Cardiac septum (tissue), 1 donor: ENCODE data around the gene MAML3. TPM values are rescaled to one million over a fixed set of nuclear protein-coding genes. Genes with fewer than 3 reads are reported as not detected.

Source experiments
- DNase-seq: peaks from one replicate; pipeline ENCODE4 v3.0.0-alpha.2; 2020; ENCODE audit warnings: low spot score
- intact Hi-C: fragments of 100-400 bp; cut with DNase I; formaldehyde crosslinking; loops from one replicate; pipeline ENCODE4 v1.14.0; 2022
- long read RNA-seq: library from polyadenylated mRNA; unstranded; transcript quantifications from one replicate; pipeline ENCODE4 v2.0.0, GENCODE V29; 2021
- total RNA-seq: library from RNA; stranded (reverse); fragmentation: NEBNext Ultra II Directional; extraction: Animal tissue kit (Norgen Biotek cat#: 25700); gene quantifications from one replicate; pipeline ENCODE4 v1.2.1, GENCODE V29; 2021
- donor health status: DM: no; HTN: no; CAD: no.

MAML3 gene
- total RNA-seq = 4.1 TPM
- long read RNA-seq, partial matches to known transcripts = 2 of 7 reads
- long read RNA-seq, other reads (novel, unspliced or antisense) = 5 of 7 reads

DNA sequence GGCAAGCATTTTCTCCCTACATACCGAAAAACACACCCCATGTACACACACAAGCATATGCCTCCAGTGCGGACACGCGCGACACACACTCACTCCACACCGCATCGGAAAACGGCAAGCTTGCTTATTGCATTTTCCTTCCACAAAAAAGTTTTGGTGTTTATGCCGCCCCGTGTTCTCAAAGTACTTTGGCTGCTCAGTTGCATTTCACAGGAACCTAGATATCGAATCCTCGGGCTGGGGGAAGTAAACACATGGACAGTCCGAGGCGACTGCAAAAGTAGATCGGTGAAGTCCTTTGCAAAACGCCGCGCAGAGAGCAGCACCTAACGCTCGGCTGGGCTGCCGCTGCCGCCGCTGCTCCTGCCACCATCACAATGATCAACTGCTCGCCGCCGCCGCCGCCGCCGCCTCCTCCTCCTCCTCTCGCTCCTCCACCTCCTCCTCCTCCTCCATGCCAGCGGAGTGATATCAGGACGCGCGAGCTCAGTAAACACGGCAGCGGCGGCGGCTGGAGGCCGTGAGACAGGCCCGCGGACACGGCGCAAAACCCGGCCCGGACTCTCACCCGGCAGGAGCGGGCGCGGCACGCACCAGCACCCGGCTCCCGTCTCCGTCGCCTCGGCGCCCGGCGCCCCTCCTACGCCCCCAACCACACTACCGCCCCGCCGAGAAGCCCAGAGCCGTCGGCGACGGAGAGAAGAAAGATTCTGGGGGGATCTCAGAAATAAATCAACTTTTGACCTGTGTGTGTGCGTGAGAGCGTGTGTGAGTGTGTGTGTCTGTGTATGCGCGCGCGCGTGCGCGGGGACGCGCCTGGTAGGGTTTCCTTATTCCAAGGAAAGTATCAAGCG is at the start of gene MAML3:
Gene MAML3, minus strand, starts transcription at position 467 of the 854 bp plus-strand sequence. CDS start 857 bp downstream, outside the sequence.
- DNase-seq = peak; percentile 96
- intact Hi-C loops = loop anchor here (1.0 to 5.0 kb wide), 6 partner anchors 83 to 337 kb away; no protein-coding TSS in a partner anchor

DNA sequence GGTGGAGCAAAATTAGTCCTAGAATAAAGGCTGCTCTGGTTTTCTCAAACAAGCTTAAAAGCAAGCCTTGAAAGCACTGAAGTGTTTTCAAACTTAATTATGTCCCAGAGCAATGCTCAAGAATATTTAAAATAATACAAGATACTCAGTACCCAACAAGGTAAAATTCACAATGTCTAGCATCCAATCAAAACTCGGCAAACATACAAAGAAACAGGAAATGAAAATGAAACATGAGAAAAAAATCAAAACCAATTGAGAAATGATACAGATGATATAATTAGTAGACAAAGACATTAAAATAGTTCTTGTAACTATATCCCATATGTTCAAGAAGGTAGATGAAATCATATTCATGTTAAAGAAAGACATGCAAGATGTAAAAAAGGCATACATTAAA is 45.0 kb upstream of the MAML3 start:
- DNase-seq = no peak
- intact Hi-C loops = no loop called here

DNA sequence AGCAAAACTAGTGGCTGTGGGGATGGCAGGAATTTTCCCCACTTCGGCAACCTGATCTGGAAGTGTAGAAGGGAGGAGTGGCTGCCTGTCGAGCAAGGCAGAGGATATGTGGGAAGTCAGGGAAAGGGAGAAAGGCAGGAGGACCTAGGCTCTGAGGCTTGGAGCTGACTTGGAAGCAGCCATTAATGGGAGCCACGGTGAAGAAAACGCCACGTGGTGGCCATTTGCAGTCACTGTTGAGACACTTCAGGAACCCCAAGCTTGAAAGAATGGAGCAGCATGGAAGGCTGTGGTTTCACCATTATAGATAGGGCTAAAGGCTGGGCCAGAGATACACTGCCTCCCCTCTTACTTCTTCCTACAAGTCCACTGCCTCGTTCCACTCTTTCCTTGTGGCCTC is 41.8 kb upstream of the MAML3 start:
- intact Hi-C loops = no loop called here
- DNase-seq = no peak

DNA sequence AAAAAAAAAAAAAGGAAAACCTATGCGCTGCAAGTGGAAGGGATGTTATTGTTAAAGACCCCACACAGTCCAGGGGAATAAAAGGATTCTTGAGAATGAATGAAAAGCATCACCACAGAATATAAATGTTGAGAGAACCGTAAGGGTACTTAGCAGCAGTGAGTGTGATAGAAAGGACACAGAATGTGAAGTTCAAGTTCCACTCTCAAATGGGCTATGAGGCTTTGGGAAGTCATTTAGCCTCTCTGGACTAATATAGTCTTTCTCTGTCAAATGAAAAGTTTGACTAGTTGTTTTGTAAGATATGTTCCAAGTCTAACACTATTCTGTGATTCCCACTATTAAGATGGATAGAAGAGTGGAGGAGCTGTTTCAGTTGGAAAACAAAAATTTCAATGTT is 35.8 kb upstream of the MAML3 start:
- DNase-seq = no peak
- intact Hi-C loops = no loop called here

DNA sequence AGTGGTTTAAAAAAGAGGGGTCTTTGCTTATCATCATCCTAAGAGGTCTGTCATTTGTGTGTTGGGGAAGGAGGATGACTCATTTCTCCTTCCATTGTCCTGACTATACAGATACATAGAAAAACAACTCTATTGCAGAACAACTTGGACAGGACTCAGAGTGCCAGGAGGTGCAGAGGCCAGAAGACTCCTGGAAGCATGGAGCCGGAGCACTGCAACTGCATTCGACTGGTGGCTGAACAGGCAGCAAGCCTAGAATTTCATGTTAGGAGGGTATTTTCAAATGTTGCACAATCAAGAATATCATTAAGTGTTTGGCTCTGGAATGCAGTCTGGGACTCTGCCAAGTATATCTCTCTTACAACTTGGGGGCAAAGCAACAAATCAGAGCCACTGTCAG is 35.0 kb upstream of the MAML3 start:
- no peak for DNase-seq
- intact Hi-C loops = no loop called here

DNA sequence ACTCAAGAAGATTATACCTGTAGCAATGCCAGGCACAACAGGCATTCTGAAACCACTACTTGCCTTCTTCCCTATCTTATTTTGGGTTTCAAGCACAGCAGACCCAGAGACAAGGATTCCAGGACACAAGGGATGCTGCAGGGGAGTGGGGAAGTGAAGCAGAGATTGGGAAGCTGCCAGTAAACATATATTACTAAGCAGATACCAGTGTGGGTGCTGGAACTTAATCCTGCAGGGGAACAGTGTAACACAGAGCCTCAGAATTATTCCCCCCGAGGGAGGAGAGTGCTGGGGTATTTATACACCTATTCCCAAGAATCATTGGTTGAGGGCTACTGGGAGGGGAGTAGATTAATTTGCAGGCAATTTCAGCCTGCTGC is 33.3 kb upstream of the MAML3 start:
- intact Hi-C loops = no loop called here

DNA sequence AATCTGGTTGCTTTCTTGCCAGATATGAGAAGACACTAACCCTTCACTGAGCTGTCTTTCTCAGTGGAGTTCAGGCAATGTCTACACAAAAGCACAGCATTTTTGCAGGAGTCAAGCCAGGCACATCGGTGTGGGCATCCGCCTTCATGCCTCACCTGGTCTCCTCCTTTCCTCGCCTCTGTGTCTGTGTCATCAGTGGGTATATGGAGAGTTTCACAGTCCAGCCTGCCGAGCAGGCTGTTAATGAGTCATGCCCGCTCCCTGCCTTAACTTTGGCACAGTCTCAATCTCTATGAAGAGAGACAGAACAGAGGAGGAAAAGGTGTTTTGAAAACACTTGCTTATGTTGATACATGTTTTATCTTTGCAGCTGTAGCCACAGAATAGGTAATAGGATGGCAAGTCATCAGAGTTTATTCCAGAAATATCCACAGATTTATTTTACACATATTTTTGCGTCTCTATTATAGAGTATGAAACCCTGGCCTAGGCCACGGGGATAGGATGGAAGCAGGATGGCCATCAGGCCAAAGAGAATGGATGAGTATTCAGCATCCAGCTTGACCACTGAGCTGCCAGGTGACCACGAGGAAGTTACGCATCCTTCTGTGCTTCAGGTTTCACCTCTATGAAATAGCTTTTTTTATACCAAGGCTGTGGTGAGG is 32.8 kb upstream of the MAML3 start:
- DNase-seq = no peak
- intact Hi-C loops = no loop called here

More for the DNA sequence above, 33.3 kb upstream of the MAML3 start:
- no peak for DNase-seq

DNA sequence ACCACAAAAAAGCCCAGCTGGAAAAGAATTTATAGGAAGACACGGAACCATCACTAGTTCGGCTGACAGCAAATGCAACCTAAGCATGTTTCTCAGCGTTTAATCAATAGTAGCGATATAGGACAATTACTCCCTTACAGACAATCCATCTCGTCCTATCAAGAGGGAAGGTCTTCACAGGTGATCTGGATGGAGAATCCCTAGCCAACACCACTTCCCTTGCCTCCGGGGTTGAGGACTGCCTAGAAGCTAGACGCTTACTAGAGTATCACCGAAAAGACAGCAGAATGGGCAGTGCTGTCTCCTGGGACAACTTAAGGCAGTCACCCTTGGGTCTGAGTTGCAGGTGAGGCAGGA is 32.1 kb upstream of the MAML3 start:
- DNase-seq = no peak
- intact Hi-C loops = no loop called here

DNA sequence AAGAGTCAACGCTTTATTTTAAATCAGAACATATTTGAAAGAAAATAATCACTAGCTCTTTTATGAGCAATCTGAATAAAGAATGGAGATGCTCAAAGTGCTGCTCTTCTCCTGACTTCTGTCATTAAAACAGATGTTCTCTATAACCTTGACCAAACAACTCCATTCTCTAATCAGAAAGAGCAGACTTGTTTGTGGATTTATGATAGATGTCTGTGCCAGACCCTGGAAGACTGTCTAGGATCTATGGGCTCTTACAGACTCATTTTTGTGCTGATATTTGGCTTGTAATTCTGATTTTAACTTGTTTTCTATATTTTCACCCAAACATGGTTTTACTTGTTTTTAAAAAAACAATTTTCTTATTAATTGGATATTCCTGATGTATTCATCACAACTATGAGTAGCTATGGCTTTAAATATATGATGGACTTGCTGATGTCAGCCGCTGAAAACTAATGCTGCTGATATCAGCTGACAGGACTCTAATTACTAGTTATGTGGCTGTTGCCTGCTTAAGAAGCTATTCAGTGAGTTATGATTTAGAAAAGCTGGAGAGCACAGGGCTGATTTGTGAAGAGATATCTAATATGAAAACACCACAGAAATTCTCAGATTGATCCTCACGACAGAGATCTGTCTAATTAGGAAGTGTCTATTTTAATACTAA is 31.6 kb upstream of the MAML3 start:
- DNase-seq = no peak
- intact Hi-C loops = no loop called here

DNA sequence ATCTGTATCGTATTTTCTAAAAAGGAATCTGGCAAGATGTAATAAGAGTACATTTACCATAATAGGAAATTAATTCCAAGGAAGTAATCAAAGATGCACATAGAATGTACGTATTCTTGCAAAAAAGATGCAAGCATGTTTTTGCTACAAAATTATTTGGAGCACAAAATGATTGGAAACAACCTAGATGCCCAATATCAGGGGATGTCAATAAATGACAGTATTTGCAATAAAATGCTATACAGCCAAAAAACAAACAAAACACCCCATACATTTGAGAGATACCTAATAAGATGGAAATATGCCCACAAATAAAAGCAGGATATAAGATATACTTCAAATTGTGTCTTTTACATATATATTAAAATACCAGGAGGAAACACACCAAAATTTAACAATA is 29.3 kb upstream of the MAML3 start:
- intact Hi-C loops = no loop called here
- DNase-seq = no peak

DNA sequence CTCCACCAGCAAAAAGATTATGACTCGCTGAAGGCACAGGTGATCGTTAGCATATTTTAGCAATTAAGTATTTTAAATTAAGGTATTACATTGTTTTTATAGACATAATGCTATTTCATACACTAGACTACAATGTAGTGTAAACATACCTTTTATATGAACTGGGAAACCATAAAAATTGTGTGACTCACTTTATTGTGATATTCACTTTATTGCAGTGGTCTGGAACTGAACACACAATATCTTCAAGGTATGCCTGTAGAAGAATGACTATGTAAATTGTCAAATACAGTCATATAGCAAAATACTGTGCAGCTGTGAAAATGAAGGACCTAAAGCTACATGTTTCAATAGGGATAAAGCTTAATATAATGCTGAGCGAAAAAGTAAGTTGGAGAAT is 26.6 kb upstream of the MAML3 start:
- intact Hi-C loops = no loop called here
- DNase-seq = no peak

DNA sequence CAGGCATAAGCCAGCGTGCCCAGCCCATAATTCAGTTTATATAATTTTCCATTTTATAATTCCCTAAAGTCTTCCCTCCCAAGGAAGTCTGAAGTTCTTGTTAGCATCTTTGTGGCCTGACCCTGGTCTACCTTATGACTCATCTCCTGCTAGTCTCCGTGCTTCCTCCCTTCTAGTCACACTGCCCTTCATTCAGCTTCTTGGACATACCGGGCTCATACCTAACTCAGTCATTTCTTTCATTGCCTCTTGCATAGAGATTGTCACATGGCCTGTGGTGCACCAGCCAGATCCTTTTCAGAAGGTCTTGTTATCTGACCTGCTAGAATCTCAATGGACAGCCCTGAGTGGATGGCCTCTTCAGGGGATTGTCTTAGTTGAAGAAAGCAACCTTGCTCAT is 22.8 kb upstream of the MAML3 start:
- intact Hi-C loops = no loop called here
- no peak for DNase-seq

DNA sequence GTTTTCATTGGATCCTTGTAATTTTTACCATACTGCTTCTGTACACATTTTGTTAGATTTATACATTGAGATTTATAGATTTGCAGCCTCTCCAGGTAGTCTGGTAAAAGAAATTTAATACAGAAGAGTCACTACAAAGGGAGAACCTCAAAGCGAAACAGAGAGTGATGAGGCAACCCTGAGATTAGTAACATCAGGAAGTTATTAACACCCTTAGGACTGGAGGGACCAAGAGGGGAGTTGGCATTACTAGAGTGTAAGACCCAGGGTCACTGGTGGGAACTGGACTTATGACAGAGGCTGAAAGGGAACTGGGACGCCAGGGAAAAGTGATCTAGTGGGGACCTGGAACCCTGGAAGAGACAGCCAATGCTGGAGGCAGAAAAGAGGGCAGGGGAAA is 20.6 kb upstream of the MAML3 start:
- intact Hi-C loops = no loop called here
- no peak for DNase-seq

DNA sequence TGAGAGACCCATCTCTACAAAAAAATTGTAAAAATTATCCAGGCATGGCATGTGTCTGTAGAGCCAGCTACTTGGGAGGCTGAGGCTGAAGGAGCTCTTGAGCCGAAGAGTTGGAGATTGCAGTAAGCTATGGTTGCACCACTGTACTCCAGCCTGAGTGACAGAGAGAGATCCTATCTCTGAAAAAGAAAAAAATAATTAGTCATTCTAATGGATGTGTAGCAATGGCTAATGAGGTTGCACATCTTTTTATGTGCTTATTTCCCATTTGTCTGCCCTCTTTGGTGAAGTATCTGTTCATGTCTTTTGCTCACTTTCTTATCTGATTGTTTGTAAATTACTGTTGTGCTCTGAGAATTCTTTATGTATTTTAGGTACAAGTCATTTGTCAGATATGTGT is 19.0 kb upstream of the MAML3 start:
- DNase-seq = no peak
- intact Hi-C loops = no loop called here

DNA sequence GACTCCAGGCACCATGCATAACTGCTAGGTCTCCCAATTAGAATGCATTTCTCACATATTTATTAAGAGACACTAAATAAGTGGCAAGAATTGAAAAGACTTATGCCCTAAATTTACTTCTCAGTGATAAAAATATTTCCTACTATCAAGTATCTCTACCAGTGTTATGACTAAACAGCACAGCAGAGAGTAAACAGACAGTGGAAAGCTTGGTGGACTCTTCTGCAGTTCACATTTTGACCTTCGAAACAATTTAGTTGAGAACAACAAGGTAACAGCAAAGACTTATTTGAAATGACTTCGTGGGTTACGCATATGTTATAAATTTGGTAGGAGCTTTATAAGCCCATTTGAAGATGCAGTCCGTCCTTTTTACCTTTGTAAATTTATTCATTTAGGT is 16.3 kb upstream of the MAML3 start:
- intact Hi-C loops = no loop called here
- DNase-seq = no peak

DNA sequence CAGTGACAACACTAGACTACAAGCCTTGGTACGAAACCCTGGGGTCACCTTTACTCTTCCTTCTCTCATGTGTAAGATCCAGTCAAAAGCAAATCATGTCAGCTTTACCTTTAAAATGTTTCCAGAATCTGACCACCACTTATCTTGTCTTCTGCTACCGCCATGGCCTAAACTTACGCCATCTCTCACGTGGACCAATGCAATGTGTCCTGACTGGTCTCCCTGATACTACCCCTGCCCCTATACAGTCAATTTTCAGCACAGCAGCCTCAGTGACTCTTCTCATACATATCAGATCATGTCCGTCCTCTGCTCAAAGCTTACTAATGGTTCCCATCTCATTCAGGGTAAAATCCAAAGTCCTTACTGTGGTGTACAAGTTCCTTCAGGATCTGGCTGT is 15.0 kb upstream of the MAML3 start:
- intact Hi-C loops = no loop called here
- no peak for DNase-seq

DNA sequence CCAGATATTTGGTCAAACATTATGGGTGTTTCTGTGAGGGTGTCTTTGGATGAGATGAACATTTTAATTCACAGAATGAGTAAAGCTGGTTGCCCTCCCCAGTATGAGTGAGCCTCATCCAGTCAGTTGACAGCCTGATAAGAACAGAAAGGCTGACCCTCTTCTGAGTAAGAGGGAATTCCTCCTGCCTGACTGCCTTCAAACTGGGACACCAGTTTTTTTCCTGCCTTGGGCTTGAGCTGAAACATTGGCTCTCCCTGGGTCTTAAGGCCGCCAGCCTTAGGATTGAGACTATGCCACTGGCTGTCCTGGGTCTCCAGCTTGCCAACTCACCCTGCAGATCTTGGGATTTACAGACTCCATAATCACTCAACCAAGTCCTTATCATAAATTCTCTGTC is 14.5 kb upstream of the MAML3 start:
- DNase-seq = no peak
- intact Hi-C loops = no loop called here

DNA sequence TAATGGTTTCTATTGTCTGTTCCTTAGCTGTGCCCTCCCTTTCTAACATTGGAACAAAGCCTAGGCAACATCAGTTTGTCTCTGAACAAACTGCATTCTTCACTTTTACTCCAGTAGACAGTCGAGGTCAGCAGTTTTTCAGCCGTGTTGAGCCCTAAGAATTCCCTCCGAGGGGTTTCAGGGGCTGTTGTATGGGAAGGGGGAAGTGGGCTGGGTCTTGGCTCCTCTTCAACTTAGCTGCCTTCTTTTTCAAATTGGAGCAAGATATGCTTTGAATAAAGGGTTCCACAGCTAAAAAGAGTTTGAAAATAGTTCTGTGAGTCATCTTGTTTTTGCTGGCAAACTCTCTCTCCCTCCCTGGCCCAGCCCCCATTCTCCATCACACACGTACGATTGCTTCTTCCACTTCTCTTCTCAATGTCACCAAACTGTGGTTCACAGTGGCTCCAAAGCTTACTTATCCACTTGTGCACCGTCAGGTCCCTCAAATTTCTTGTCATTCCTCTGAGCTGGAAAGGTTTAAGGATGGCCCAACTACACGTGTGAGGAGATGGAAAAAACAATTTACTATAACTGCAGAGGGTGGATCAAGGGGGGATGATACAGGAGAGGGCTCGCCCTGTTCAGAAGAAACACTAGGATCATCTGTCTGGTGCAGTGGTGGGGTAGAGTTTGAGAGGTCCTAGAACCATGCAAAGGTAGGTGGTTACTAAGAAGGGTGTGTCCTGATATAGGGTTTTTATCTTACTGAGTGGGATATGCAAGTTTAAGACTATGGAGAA is 9.2 kb upstream of the MAML3 start:
- DNase-seq = no peak
- intact Hi-C loops = no loop called here

DNA sequence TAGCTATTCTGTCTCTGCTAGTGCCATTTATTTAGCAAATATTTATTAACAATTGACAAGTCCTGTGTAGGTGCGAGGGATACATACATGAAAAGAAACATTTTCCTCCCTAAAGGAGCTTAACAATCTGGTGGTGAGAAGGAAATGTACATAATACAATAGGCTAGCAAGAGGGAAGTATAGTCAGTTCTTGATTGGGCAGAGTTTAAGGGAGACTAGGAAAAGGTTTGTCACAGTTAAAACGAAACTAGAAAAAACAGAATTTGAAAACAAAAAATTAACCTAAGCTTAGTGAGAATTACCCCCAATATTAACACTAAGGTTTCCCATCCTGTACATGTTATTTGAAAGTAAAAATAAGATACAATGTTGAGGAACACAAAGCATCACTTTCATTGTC is 8.6 kb upstream of the MAML3 start:
- intact Hi-C loops = no loop called here

More for the DNA sequence above, 8.6 kb upstream of the MAML3 start:
- no peak for DNase-seq
